Measurements from ENCODE around the gene METTL17. TPM values are rescaled to one million over a fixed set of nuclear protein-coding genes. Genes with fewer than 3 reads are reported as not detected.

METTL17 gene
- total and polyA plus RNA-seq, 2 of the 8 experiments (the other 6 are each of a cell fraction or from before 2014, with no cell fraction given), result 73.8 to 138 TPM

- H2BK5ac ChIP-seq (ENCODE audit: low read depth, low read length), result no peak overlapping the region
- H2AK5ac ChIP-seq (ENCODE audit: low read depth, low read length), result no peak overlapping the region
- CTCF ChIA-PET (ENCODE audit: partially characterized antibody), result interaction anchor here (1.4 to 3.9 kb wide), 4 partner anchors 9 to 32 kb away, joined by 3 to 21 read pairs (median 6); partner anchors contain the start of gene SLC39A2
- no peaks in the 10 kb centered on the region for H3K79me2 ChIP-seq (ENCODE audit: control insufficient read depth in 1 of 2, insufficient read depth in 2 of 2, low read length in 2 of 2)
- H3K79me1 ChIP-seq (ENCODE audit: low read depth, low read length), result no peaks in the 10 kb centered on the region
- H3K36me3 ChIP-seq (ENCODE audit: control insufficient read depth in 2 of 4, insufficient read depth in 4 of 4, low read length in 3 of 4), result no peaks in the 10 kb centered on the region
- H4K20me1 ChIP-seq (replicated peaks in 1 of 2; ENCODE audit: control insufficient read depth in 1 of 2, insufficient read depth in 2 of 2, low read length in 2 of 2), result no peaks in the 10 kb centered on the region
- H3K23ac ChIP-seq (ENCODE audit: insufficient read length), result no peak overlapping the region
- H3K18ac ChIP-seq (ENCODE audit: extremely low read depth, low read length), result no peak overlapping the region
- no peak overlapping the region for H2BK20ac ChIP-seq (ENCODE audit: low read length)
- H2BK12ac ChIP-seq (ENCODE audit: low read depth, low read length), result no peak overlapping the region
- H3K4me1 ChIP-seq (replicated peaks in 1 of 4; ENCODE audit: control insufficient read depth in 3 of 4, insufficient read depth in 4 of 4, low read length in 3 of 4), result no peaks in the 10 kb centered on the region
- DNase-seq (ENCODE audit: low read depth in 1 of 2, low spot score in 2 of 2), result no peak
- 72% methylated on average over 2 of the region's 2 CpGs; no CpG with 5 or more reads in 1 of the 2 experiments for WGBS, 2 experiments (ENCODE audit: extremely low coverage in 1 of 2, insufficient coverage in 1 of 2, insufficient read length in 1 of 2, insufficient replicate concordance in 2 of 2, low coverage in 1 of 2, low lambda C conversion rate in 2 of 2, missing lambda C conversion rate in 1 of 2)
- H2AFZ ChIP-seq (ENCODE audit: low read length), result no peak overlapping the region
- no peak overlapping the region for H4K8ac ChIP-seq (ENCODE audit: extremely low read depth, insufficient read depth, low read length)
- H3K27me3 ChIP-seq (replicated peaks in 1 of 4; ENCODE audit: control insufficient read depth in 3 of 4, extremely low read depth in 1 of 4, insufficient read depth in 3 of 4, low read length in 3 of 4), result peaks cover 0 to 2% (median 0%) of the 10 kb centered on the region in 4 experiments; a peak in 2 of 7 replicates
- no peak overlapping the region for H3K4me2 ChIP-seq (ENCODE audit: insufficient read depth in 1 of 2, low read depth in 2 of 2, low read length in 2 of 2)
- no peak overlapping the region for H4K91ac ChIP-seq (replicated peaks; ENCODE audit: insufficient read length, low read length)
- H4K5ac ChIP-seq (ENCODE audit: insufficient read length, low read depth, low read length), result no peak overlapping the region
- H3K4ac ChIP-seq (replicated peaks; ENCODE audit: insufficient read length, low read depth, low read length), result no peak overlapping the region
- no peaks in the 10 kb centered on the region for H3K9me3 ChIP-seq (ENCODE audit: insufficient read depth in 2 of 2, low read depth in 1 of 2, low read length in 1 of 2)
- FAIRE-seq, result no peak
- no peak overlapping the region for H3K4me3 ChIP-seq (ENCODE audit: extremely low read depth in 1 of 4, insufficient read depth in 2 of 4, low read depth in 3 of 4, low read length in 4 of 4)
- no peak overlapping the region for H3K14ac ChIP-seq (ENCODE audit: insufficient read length)
- POLR2A ChIA-PET (ENCODE audit: partially characterized antibody), result interaction anchor here (1.3 to 1.6 kb wide), 3 partner anchors 12 to 282 kb away, joined by 3 to 6 read pairs (median 4); no protein-coding TSS in a partner anchor
- H3K9ac ChIP-seq (replicated peaks in 1 of 4; ENCODE audit: extremely low read depth in 1 of 4, low read depth in 3 of 4, low read length in 3 of 4), result no peak overlapping the region
- no peak overlapping the region for H3K27ac ChIP-seq (ENCODE audit: low read depth, low read length)
- no peaks in the 10 kb centered on the region for H3K23me2 ChIP-seq (ENCODE audit: low read depth, low read length)
- no peak overlapping the region for H3K56ac ChIP-seq (replicated peaks; ENCODE audit: insufficient read length, low read depth, low read length)
- H2BK15ac ChIP-seq (ENCODE audit: low read length), result no peak overlapping the region
- H2BK120ac ChIP-seq (replicated peaks; ENCODE audit: low read depth, low read length), result no peak overlapping the region
- TF ChIP-seq NANOG (IDR thresholded peaks at IDR 0.05; ENCODE audit: insufficient read depth, low read depth, low read length, poor library complexity, severe bottlenecking) (no peak), USF2 (IDR thresholded peaks at IDR 0.05; ENCODE audit: low read length) (no peak), EZH2 (IDR thresholded peaks at IDR 0.05; ENCODE audit: low read depth, low read length, severe bottlenecking) (no peak), CTCF (IDR thresholded peaks at IDR 0.05; ENCODE audit: control extremely low read depth in 1 of 3, insufficient read depth in 1 of 3, low read depth in 1 of 3, low read length in 3 of 3) (no peak), CBX8 (IDR thresholded peaks at IDR 0.05; ENCODE audit: borderline replicate concordance, low read depth, low read length) (no peak), SIX5 (IDR thresholded peaks at IDR 0.05; ENCODE audit: low read depth, low read length) (no peak), SP4 (IDR thresholded peaks at IDR 0.05; ENCODE audit: low read length) (no peak), RBBP5 (IDR thresholded peaks at IDR 0.05; ENCODE audit: borderline replicate concordance, low read depth, low read length) (no peak), CHD2 (IDR thresholded peaks at IDR 0.05; ENCODE audit: low read length) (no peak)
These were observed 7.0 kb upstream of the METTL17 start for GRCh38 chr14:20982646-20983369.
